NCI-H128 (cell line): ENCODE measurements around the gene TTC31.
"Not testable (repeated sequence)": the region's sequence is repeated elsewhere in the genome, so short reads cannot be mapped to it uniquely, and the experiment has no call there.

ENCODE experiments used
- DNase-seq: peaks from one replicate; lab custom pipeline; 2025; ENCODE audit not compliant: unreplicated experiment; lab: John Stamatoyannopoulos, UW

Gene TTC31

DNA sequence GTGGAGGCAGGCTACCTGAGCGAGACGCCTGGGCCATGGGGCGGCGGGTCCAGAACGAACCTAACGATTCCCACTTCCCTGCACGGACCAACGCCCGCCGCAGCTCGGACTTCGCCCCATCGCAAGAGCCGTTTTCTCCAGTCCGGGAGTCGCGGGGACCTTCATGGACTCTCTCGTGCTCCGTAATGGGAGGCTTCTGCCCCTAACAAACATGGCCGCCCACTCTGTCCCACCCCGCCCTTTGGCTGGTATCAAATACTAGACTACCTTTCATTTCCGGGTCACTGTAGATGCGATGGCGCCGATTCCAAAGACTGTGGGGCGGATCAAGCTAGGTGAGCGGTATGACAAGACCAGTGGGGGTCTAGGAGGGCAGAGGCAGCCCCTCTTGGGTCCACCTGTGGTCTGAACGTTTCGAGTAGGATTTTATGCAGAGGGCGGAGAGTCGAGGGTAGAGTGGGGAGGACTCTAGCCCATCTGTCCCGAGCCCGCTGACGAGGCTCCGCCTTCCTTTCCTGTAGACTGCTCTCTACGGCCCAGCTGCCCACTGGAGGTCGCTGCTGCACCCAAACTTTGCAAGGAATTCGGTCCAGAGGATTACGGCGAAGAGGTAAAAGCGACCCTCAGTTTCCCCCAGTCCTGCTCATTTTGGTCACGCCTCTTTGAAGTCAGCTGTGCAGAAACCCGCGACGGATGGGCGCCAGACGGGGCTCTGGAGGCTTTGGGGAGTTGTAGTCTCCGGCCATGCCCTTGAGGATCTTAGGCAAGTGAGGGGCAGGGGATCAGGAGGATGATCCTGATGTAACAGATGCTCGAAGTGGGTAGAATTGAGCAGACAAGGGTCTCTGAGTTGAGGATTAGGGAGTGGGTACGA, at the start of gene TTC31, which contains the start of gene CCDC142:
Gene TTC31, plus strand, starts transcription at position 281 of the 874 bp plus-strand sequence. Its CDS starts 15 bp downstream, at position 296.
Gene CCDC142, minus strand, starts transcription at position 198 of the 874 bp plus-strand sequence. Its CDS starts 161 bp downstream, at position 37.
- DNase-seq, result peak; percentile 88

DNA sequence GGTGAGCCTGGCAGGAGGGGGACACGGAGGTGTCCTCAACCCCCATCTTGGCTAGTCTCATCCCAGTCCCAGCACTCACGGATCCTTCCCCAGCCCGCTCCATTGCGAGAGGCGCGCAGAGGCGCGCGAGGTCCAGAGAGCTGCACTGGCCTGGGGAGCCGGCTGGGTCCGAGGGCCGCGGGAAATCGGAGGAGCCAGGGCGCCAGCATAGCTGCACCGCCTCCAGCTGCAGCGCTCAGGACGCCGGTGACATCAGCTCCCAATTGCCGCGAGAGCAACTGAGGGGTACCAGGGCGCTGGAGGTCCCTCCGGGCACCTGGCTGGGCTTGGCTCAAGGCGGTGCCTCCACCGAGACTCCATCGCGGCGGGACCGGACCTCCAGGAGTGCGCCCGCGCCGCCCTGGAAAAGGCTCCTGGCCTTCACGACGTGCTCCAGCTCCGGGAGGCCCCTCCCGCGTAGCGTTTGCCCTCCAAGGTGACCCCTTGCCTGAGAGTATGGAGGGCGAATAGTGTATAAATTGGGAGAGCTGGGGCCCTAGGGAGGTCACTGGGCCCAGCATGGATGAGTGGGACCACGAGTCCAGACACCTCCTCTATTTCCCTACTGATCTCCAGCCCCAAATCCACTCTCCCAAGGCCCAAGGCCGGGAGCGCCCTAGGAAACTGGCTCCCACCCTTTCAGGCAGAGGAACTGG, 46.6 kb upstream of the TTC31 start:
- no peak for DNase-seq

DNA sequence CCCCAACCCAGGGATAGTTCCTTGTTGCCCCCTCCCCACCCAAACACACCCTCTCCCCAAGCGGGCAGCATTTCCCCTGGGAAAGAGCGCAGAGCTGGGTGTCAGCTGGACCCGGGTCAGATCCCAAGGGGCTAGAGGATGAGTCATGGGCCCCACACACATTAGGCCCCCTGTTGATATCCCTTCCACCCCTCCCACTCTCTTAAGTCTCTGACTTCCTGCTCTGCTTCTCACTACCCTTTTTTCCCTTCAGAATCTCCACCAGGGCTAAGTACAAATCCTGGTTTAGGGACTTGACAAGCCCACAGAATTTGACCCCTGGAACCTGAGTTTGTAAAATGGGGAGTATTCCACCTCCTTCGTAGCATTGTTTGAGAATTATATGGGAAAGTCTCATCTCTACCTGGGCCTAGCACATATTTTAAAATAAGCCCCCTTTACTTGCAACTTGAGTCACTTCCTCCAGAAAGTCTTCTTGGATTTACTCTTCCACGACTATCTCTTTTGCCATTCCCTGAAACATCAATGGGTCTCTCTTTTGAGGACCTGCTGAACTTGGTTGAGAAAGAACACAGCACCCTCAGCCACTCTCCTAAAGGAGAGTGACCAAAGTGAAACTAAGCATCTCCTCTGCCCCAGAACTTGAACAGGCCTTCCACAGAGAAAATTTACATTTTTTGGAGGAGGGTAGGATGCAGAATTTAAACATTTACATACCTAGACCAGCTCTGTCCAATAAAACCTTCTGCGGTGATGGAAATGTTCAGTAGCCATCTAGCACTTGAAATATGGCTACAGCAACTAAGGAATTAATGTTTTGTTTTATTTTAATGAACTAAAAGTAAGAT, 45.8 kb upstream of the TTC31 start:
- DNase-seq, result no peak

DNA sequence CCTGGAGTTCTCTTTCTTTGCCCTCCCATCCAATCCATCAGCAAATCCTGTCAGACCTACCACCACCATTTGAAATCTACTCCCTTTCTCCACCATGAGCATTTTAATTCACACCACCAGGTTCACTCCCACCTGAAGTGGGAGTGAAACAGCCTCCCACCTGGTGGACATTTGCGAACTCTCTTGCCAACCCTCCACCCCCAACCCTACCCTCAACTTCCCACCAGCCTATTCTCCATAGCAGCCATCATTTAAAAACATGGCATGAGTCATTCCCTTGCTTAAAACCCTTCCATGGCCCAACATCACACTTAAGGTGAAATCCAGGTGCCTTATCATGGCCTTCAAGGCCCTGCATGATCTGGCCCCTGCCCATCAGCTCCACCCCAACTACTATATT, 44.6 kb upstream of the TTC31 start:
- DNase-seq, result no peak

DNA sequence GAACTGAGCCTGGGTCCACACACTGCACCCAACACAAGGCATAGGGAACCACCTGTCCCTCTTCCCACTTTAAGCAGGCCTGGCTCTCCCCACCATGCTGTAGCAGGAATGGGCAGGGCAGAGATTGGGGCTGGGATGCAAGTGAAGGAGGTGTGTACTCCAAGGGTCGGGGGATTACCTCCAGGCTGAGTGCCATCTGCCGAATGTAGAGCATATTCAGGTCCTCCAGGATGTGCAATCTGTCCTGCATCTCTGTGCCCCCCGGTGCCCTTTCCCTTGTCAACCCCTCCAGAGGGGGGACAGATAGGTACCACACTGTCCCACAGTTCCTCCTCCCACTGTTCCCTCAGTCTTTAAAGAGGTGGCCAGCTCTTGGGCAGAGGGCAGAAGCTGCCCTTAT, 43.5 kb upstream of the TTC31 start:
- DNase-seq, result no peak

DNA sequence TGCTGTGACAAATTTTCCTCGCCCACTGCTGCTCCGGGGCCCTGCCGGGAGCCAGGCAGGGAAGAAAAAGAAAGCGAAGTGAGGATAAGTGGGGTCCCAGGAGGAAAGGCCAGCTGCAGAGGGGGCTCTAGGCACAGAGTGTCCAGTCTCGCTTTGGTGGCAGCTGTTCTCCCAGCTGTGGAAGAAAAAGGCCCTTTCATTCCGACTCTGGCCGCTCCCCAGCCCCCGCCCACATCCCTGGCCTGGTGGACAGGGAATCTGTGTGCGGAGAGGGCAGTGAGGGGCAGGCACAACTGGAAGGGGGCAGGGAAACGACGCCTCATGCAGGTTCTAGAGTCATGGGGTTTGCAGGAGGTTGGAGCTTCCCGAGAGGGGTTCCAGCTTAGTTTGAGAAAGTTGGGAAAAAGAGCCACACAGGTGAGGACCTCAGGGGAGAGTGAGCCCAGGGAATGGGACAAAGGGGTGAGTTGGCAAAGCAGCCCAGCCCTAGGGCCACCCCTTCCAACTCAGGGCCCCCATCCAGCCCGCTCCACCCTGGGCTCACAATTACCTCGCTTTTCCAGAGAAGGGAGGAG, 43.0 kb upstream of the TTC31 start:
- no peak for DNase-seq

DNA sequence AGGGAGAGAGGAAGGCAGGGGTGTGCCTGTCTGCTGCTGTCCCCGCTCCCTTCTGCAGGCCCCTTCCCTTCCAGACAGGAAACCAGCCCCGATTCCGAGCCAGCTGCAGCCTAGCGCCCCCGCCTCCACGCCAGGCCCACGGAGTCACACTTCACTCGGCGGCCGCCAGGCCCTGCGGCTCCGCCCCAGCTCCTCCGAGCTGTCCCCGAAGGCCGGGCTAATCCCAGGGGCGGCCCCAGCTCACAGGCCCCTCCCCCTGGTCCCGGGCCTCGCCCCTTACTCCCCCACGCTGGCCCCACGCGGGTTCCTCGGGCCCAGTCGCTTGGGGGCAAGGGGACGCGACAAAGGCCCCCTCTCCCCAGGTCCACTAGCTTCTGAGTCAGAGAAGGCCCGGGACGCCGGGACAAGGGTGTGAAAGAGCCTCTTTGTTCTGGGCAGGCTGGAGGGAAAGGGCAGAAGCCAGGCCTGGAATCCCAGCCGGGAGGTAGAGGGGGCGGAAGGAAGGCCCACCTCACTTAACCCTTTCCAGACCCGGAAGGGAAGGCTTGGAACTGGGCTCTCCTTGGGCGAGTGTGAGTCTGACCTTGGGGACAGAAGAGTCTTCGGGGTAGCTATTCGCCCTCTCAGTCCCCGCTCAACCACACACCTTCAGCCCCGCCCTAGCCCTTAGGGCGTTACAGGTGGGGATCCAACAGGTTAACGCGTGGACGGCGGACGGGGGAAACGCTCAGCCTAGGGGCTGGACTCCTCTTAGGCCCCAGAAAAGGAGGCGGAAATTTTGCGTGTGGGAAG, 42.3 kb upstream of the TTC31 start:
- DNase-seq, result peak; percentile 39

DNA sequence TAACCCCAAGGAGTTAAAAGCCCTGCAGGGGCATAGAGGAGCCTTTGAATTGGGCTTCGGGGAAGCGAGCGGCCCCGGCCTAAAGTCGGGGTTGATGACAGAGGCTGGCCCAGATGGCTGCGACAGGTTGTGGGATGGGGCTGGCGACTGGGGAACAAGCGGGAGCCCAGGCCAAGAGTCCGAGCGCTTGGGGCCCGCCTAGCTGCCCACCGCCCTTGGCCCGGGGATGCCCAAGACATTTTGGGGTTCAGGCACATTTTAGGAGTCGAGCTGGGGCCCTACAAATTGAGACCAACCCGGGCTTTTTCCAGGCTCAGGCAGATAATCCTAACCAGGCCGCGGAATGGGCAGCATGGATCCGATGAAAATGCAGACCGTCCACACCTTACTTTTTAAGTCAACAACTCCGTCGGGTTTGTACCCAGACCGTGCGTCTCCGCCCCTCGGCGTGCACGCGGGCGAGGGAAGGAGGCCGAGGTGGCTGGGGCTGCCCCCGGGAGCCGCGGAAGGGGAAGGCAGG, 41.7 kb upstream of the TTC31 start:
- no peak for DNase-seq

DNA sequence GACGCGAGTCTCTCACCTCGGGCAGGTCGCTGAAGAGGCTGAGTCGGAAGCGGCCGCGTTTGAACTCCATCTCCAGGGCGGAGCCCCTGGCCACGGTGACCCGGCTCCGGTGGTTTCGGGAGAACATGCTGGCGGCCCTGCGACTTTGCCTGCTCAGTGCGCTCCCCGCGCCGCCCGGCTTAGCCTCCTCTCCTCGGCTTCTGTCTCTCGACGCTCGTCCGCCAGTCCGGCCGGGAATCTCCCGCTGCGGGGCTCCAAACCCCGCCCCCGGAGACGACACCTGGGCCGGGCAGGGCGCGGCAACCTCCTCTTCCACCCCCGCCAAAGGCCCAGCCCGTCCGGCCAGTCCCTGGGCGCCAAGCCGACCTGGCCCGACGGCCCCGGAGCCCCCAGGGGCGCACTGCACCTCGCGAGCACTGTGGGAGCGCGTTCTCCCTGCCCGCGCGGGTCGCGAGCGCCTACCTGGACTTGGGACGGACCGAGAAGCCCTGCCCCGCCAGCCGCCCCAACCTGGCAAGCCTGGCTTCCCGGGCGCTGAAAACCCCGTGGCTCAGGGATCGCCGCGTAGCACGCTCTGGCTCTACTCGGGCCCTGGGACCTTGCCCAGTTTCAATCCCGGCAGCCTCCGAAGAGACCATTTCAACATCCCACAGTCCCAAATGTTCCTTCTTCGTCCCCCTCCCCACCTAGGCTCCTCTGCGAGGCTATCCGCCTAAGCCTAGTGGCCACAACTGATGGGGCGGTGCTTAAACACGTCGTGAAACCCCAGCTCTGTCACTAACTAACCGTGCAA, 41.0 kb upstream of the TTC31 start, which contains the start of gene RTKN:
Gene RTKN, minus strand, starts transcription at position 248 of the 793 bp plus-strand sequence. Its CDS starts 121 bp downstream, at position 127.
- peak; percentile 16 for DNase-seq

DNA sequence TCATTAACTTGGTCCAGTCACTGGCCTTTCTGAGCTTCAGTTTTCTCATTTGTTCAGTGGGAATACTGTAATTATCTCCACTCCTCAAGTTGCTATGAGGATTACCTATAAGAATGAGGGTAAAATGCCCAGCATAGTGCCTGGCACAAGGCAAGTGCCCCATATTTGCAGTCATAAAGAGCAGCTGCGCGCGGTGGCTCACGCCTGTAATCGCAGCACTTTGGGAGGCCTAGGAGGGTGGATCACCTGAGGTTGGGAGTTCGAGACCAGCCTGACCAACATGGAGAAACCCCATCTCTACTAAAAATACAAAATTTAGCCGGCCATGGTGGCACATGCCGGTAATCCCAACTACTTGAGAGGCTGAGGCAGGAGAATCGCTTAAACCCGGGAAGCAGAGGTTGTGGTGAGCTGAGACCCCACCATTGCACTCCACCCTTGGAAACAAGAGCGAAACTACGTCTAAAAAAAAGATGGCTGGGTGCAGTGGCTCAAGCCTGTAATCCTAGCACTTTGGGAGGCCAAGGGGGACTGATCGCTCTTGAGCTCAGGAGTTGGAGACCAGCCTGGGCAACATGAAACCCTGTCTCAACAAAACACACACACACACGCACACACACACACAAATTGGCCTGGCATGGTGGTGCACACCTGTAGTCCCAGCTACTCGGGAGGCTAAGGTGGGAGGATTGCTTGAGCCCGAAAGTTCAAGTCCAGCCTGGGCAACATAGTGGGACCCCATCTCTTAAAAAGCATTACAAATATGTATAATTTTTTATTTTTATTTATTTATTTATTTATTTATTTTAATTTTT, 40.2 kb upstream of the TTC31 start:
- not testable (repeated sequence) for DNase-seq

DNA sequence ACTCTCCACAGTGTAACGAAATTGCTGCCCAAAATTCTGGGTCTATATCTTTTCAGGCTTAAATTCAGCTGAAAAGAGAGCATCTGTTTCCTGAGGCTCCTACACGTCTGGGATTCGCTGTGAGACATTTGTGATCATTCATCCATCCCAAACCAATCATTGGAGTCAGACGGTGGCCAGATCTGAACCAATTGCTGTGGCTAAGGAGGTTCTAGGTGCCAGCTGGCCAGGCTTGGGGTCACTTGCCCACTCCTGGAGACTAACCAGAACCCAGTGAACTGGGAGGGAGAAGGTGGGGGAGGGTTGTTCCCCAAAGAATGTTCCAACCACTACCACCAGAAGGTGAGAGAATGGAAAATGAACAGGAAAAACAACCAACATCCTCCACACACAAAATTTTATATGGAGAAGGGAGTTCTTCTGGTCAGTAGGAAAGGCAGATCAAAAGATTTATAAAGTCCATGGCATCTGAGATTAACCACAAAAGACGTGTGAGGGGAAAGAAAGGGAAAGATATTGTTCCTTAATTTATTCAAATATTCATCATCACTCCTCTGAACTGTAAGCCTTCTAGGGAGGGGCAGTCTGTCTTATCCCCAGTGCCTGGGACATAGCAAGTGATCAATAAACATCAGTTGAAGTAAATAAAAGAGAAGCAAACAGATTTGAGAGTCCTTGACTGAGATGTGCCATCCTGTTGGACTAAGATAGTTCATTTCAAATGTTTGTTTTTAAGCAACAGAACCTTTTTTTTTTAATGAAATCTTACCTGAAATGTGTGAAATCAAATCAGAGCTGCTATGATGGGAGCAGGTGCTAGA, 38.2 kb upstream of the TTC31 start:
- no peak for DNase-seq

DNA sequence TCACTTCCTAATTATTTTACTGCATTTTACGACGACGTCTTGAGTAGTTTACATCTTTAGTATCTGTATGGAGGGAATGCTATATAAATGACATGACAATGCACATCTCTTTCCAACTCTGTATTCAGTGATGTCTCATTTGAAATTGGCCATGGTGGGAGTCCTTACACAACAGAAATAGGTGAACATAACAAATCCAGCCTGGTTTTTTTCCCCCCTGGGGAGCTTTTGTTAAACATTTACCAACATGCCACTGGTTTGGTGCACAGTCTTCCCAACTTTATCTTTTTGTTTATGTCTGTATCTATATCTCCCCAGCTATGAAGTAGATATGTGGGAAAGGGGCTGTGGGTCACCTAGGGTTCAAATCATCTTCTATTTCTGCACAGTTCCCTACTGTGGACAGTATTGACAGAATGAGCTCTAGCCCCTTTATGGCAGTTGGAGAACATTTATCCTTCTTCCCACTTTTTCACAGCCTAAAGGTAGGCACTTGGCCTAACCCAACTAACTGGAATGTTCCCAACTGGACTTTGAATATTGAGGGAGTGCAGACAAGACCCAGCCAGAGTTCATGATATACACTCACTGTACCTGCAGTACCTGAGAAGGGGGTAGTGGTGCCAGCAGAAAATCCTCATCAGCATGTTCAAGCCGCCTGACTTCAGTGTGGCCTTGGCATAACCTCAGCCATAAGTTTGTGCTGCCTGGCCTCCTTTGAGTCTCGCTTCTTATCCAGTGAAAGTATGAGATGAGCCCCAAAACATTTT, 35.5 kb upstream of the TTC31 start:
- no peak for DNase-seq

DNA sequence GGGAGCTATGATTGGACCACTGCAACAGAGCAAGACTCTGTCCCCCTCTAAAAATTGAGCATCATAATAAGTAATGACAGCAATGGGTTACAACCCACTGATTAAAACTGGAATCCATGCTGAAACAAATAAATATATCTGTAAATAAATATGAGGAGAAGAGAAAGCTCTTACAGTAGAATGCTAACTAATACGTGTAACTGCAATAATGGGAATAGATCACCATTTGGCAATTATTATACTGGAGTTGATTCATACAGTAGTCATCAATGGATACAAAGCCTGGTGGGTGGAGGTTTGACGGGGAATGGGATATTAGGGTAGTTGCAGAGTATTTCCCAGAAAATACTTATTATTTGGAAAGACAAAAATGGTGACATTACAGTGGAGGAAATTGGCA, 34.1 kb upstream of the TTC31 start:
- DNase-seq, result no peak

DNA sequence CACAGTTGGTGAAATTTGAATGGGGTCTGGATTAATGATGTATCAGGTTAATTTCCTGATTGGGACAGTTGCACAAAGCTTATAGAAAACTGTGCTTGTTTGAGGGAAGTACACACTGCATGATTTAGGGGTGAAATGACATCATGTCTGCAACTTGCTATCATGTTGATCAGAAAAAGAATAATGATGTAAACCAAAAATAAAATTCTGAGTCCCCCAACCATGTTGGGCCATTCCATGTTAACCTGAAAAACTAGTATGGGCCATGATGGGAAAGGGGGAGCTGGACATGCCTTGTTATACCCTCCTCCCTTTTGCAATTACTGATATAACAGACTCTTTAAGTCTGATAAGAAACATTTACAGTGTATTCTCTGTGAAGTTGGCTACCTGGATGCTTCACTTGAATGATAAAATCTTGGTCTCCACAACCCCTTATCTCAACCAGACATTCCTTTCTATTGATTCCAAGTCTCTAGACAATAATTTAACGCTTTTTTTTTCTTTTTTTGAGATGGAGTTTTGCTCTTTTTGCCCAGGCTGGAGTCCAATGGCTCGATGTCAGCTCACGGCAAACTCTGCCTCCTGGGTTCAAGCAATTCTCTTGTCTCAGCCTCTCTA, 32.2 kb upstream of the TTC31 start:
- DNase-seq, result no peak

DNA sequence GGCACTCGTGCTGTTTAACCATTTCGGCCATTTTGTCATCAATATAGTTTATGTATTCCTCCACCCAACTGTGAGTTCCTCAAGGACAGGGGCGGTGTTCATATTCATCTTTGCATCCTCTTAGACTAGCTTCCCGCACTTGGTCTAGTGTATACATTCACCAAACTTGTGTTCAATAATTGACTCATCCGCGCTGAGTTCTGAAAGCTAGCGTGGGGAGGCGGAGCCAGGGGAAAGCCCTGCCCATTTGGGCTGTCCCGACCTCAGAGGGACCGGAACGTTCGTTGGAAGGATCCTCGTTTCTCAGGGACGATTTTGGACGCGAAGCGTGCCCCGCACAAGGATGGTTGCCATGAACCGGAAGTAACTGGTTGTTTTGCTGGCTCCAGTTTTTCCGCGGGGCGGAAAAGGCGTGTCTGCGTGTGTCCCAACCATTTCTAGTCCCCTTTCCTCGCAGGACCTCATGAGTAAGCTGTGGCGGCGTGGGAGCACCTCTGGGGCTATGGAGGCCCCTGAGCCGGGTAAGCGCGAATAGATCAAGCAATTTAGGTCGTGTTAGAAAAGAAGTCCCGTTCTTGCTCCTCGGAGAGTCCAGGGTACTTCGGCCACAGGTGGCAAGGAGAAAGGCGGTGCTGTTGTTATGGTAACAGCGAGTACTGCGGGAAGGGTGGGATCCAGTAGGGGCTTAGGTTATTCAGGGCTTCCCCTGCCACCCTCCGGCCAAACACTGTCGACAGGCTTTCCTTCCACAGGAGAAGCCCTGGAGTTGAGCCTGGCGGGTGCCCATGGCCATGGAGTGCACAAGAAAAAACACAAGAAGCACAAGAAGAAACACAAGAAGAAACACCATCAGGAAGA, 28.0 kb upstream of the TTC31 start, which contains the start of gene INO80B:
Gene INO80B, plus strand, starts transcription at position 434 of the 858 bp plus-strand sequence. Its CDS starts 30 bp downstream, at position 464.
- DNase-seq, result peak; percentile 95
